Omental fat pad (tissue), 4 donors: ENCODE results near the gene STYX. TPM values are rescaled to one million over a fixed set of nuclear protein-coding genes. Genes with fewer than 3 reads are reported as not detected.

Source experiments
- ATAC-seq: fragments of 150-250 bp; one replicate; pipeline ENCODE4 v1.9.1; 2016; ENCODE audit warnings: mild to moderate bottlenecking, moderate library complexity; ENCODE audit not compliant: low FRiP score
- DNase-seq: peaks from one replicate; pipeline ENCODE4 v3.0.0-alpha.2; 2019; ENCODE audit warnings: low spot score
- CTCF ChIP-seq, 3 donors: fragments of 450-650 bp; IDR thresholded peaks; one replicate each; pipeline ENCODE4 v1.5.1; 2016 to 2017; ENCODE audit warnings: antibody characterized with exemption in 3 of 3, mild to moderate bottlenecking in 3 of 3, moderate library complexity in 2 of 3
- total RNA-seq, 4 donors: library from RNA; depleted of rRNA; stranded (reverse); fragments of >200 nt; gene quantifications; one replicate each; pipeline ENCODE4 v1.1.0, GENCODE V29; 2016

Gene STYX
- total RNA-seq, 4 donors from 2014 or later: 12.5 to 18.6 (median 13.4) TPM

DNA sequence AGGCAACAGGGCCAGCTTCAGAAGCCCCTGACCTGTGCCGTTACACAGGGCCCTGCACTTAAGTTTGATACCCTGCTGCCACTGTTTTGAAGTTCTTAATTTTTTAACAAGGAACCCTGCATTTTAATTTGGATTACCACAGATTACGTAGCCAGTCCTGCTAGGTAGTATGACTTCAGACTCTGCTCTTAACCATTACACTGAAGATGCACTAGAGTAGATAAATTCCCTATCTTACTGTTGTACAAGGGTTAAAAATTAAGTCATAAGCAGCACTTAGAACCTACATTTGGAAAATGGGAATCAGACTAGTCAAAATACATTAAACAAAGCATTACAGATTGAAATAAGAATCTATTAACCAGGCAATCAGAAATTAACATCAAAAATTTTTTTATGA is 59.2 kb downstream of the STYX start:
- no peak for TF ChIP-seq CTCF (IDR thresholded peaks at IDR 0.05)
- DNase-seq (no peak), ATAC-seq (no peak)

DNA sequence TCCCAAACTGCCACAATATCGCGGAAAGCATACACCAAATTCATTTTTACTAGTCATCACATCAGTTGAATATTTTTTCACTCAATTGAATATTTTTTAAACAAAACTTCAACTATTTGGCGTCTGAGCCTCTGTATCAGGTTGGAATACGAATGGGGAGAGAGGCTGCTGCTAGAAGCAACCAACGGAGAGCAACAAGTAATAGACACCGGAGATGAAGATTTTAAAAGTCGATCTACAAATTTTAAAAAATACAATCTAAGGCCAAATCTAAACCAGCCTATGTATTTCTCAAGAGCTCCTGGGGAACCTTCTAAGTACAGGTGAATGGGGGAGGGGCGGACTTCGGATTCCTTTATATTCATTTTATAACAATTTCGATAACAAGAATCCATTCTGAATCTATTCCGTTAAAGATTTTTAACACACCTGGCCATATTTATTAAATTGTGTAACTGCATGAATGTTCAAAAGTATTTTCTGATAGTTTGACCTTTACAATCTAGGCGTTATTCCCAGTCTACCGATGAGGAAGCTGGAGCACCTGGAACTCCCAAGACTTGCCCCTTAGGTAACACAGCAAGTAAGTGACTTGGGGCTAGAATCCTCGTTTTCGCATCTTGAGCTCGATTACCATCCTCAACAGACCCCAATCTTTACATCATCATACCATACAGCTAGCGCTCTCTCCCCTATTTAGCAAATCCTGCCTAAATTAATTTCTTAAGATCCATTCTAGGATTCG is 60.2 kb downstream of the STYX start:
- ATAC-seq (no peak), DNase-seq (no peak)
- TF ChIP-seq CTCF (IDR thresholded peaks at IDR 0.05): no peak

- no peak for TF ChIP-seq CTCF (IDR thresholded peaks at IDR 0.05)
- ATAC-seq (no peak), DNase-seq (no peak)
These were observed 60.8 kb downstream of the STYX start for GRCh38 chr14:52790756-52791222.

GRCh38 chr14:52791223-52792096 is 61.5 kb downstream of the STYX start, which contains the start of gene GNPNAT1:
GNPNAT1 (minus strand) TSS chr14:52791607; CDS start chr14:52784650, 6,957 bp downstream.
- no peak for TF ChIP-seq CTCF (IDR thresholded peaks at IDR 0.05)
- DNase-seq (peak; percentile 40), ATAC-seq (peak; percentile 91)

GRCh38 chr14:52792097-52792415 is 62.1 kb downstream of the STYX start:
- no peak for TF ChIP-seq CTCF (IDR thresholded peaks at IDR 0.05)
- DNase-seq: no peak
- ATAC-seq: no peak

DNA sequence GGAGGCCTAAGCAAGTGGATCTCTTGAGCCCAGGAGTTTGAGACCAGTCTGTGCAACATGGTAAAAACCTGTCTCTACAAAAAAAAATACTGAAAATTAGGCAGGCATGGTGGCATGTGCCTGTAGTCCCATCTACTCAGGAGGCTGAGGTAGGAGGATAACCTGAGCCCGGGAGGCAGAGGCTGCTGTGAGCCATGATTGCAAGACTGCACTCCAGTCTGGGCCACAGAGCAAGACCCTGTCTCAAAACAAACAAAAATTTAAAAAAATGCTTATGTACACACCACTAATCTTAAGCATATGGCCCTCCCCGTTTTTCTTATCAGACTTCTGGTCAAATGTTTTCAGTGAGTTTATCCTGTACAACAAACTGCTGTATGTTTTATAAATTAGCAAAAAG is 63.1 kb downstream of the STYX start:
- DNase-seq (no peak), ATAC-seq (no peak)
- no peak for TF ChIP-seq CTCF (IDR thresholded peaks at IDR 0.05)
